Measurements from ENCODE around the gene LIMS1. TPM values are rescaled to one million over a fixed set of nuclear protein-coding genes. Genes with fewer than 3 reads are reported as not detected.

Gene LIMS1
- total and polyA plus RNA-seq, 2 experiments from 2014 or later = 28.6 to 36.9 TPM

GRCh38 chr2:108553209-108553919, 19.1 kb downstream of the LIMS1 start (continued):
- no peak for TF ChIP-seq ZNF462 (CRISPR knock-in tag; IDR thresholded peaks at IDR 0.05)
- no peak for TF ChIP-seq ZNF331 (CRISPR knock-in tag; IDR thresholded peaks at IDR 0.05; ENCODE audit: low read depth)
- TF ChIP-seq NANOG (IDR thresholded peaks at IDR 0.05; ENCODE audit: borderline replicate concordance) = no peak
- TF ChIP-seq POLR2AphosphoS5 (IDR thresholded peaks at IDR 0.05; ENCODE audit: low read depth) = no peak

- H3K4me3 ChIP-seq = no peak overlapping the region
- H3K27ac ChIP-seq (ENCODE audit: low read depth) = no peak overlapping the region
- H4K20me1 ChIP-seq (replicated peaks; ENCODE audit: insufficient read depth) = no peaks in the 10 kb centered on the region
- no peaks in the 10 kb centered on the region for H3K9me3 Mint-ChIP-seq
- H3K27me3 ChIP-seq (ENCODE audit: insufficient read depth) = no peaks in the 10 kb centered on the region
- peaks cover 76% of the 10 kb centered on the region for H3K79me2 ChIP-seq (replicated peaks; ENCODE audit: insufficient read depth)
- H3K9me2 ChIP-seq (ENCODE audit: insufficient read depth) = no peaks in the 10 kb centered on the region
- peaks cover 10% of the 10 kb centered on the region for H3K4me1 Mint-ChIP-seq
- DNase-seq (ENCODE audit: low spot score) (no peak), ATAC-seq (no peak)
- H3K4me2 ChIP-seq = no peak overlapping the region
- H3K4me1 ChIP-seq (ENCODE audit: insufficient read depth) = peaks cover 16% of the 10 kb centered on the region
- no peaks in the 10 kb centered on the region for H3K27me3 Mint-ChIP-seq (ENCODE audit: insufficient read depth, low read depth, poor library complexity)
- no peak overlapping the region for H3K4me3 Mint-ChIP-seq
- H2AFZ ChIP-seq = no peak overlapping the region
- no peaks in the 10 kb centered on the region for H3K36me3 Mint-ChIP-seq (ENCODE audit: low read depth)
- 0 out of 2 replicates have a peak, but pooled peaks cover 3% of the 10 kb centered on the region for H3F3A ChIP-seq (replicated peaks; ENCODE audit: low read depth)
- H3K36me3 ChIP-seq (ENCODE audit: insufficient read depth) = no peaks in the 10 kb centered on the region
- H3K27ac Mint-ChIP-seq = no peak overlapping the region
- TF ChIP-seq EZH2 (IDR thresholded peaks at IDR 0.05; ENCODE audit: low read depth, unreplicated experiment) (no peak), ZNF331 (CRISPR knock-in tag; IDR thresholded peaks at IDR 0.05; ENCODE audit: low read depth) (no peak), CTCF (conservative IDR thresholded peaks at IDR 0.05; ENCODE audit: low read depth in 2 of 2) (no peak), NANOG (IDR thresholded peaks at IDR 0.05; ENCODE audit: borderline replicate concordance) (no peak), STAT1 (IDR thresholded peaks at IDR 0.05; ENCODE audit: unreplicated experiment) (no peak), ZNF462 (CRISPR knock-in tag; IDR thresholded peaks at IDR 0.05) (no peak)
Observed at GRCh38 chr2:108554528-108554927, 20.3 kb downstream of the LIMS1 start.

Measured in GM23338 (cell line).